ENCODE measurements around the gene SLC10A7.

The SLC10A7 gene

GRCh38 chr4:146521541-146522097 lies at the start of gene SLC10A7:
Gene SLC10A7 (minus strand): TSS chr4:146521940. CDS start chr4:146521717, 223 bp downstream.
- peak; percentile 82 for DNase-seq

GRCh38 chr4:146567396-146567795 lies 45.7 kb upstream of the SLC10A7 start:
- DNase-seq: no peak

GRCh38 chr4:146564492-146564891 lies 42.8 kb upstream of the SLC10A7 start:
- no peak for DNase-seq

- no peak for DNase-seq
These were observed 28.4 kb upstream of the SLC10A7 start for GRCh38 chr4:146550161-146550560.

- no peak for DNase-seq
These were observed 26.7 kb upstream of the SLC10A7 start for GRCh38 chr4:146548443-146548842.

- no peak for DNase-seq
These were observed 23.4 kb upstream of the SLC10A7 start for GRCh38 chr4:146545102-146545501.

GRCh38 chr4:146534178-146534577 lies 12.4 kb upstream of the SLC10A7 start:
- no peak for DNase-seq

GRCh38 chr4:146525754-146526153 lies 4.0 kb upstream of the SLC10A7 start:
- no peak for DNase-seq

- DNase-seq: no peak
These were observed 2.9 kb upstream of the SLC10A7 start for GRCh38 chr4:146524663-146525062.

GRCh38 chr4:146522869-146523205 lies 1.1 kb upstream of the SLC10A7 start:
- DNase-seq: no peak

- DNase-seq: peak; percentile 95
These were observed 543 bp upstream of the SLC10A7 start for GRCh38 chr4:146522098-146522868.

- DNase-seq: peak; percentile 39
These were observed 722 bp downstream of the SLC10A7 start for GRCh38 chr4:146520896-146521540.

- no peak for DNase-seq
These were observed 6.9 kb downstream of the SLC10A7 start for GRCh38 chr4:146514651-146515357.

- DNase-seq: no peak
These were observed 8.2 kb downstream of the SLC10A7 start for GRCh38 chr4:146513548-146513947.

GRCh38 chr4:146511381-146511780 lies 10.4 kb downstream of the SLC10A7 start:
- no peak for DNase-seq

GRCh38 chr4:146510942-146511341 lies 10.8 kb downstream of the SLC10A7 start:
- no peak for DNase-seq

GRCh38 chr4:146508229-146508939 lies 13.4 kb downstream of the SLC10A7 start:
- DNase-seq: no peak

GRCh38 chr4:146507632-146508031 lies 14.1 kb downstream of the SLC10A7 start:
- no peak for DNase-seq

GRCh38 chr4:146506272-146506671 lies 15.5 kb downstream of the SLC10A7 start:
- DNase-seq: no peak

GRCh38 chr4:146500216-146500615 lies 21.5 kb downstream of the SLC10A7 start:
- DNase-seq: no peak

GRCh38 chr4:146498291-146498690 lies 23.4 kb downstream of the SLC10A7 start:
- DNase-seq: no peak

- no peak for DNase-seq
These were observed 26.5 kb downstream of the SLC10A7 start for GRCh38 chr4:146495269-146495668.

GRCh38 chr4:146494143-146494542 lies 27.6 kb downstream of the SLC10A7 start:
- DNase-seq: no peak
